ENCODE results near the gene GDF15.
A peak's percentile ranks its signal among the peaks of the same experiment; 100 is the strongest.

GRCh38 chr19:18340990-18341868 is 44.7 kb upstream of the GDF15 start:
- TF ChIP-seq CTCF (IDR thresholded peaks at IDR 0.05) (peak in 2 of 6 experiments; percentile 12 to 17), POLR2A (IDR thresholded peaks at IDR 0.05) (peak in 1 of 2 donors; percentile 72)

All from adrenal gland (tissue), 5 donors.